ENCODE results near the gene FOSB.

- TF ChIP-seq, protein P1, sequence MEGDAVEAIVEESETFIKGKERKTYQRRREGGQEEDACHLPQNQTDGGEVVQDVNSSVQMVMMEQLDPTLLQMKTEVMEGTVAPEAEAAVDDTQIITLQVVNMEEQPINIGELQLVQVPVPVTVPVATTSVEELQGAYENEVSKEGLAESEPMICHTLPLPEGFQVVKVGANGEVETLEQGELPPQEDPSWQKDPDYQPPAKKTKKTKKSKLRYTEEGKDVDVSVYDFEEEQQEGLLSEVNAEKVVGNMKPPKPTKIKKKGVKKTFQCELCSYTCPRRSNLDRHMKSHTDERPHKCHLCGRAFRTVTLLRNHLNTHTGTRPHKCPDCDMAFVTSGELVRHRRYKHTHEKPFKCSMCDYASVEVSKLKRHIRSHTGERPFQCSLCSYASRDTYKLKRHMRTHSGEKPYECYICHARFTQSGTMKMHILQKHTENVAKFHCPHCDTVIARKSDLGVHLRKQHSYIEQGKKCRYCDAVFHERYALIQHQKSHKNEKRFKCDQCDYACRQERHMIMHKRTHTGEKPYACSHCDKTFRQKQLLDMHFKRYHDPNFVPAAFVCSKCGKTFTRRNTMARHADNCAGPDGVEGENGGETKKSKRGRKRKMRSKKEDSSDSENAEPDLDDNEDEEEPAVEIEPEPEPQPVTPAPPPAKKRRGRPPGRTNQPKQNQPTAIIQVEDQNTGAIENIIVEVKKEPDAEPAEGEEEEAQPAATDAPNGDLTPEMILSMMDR (IDR thresholded peaks at IDR 0.05): no peak
- TF ChIP-seq POLR2A (IDR thresholded peaks at IDR 0.05): no peak
Measured at GRCh38 chr19:45473367-45473681, 5.5 kb downstream of the FOSB start.
